Measurements from ENCODE around the gene TEDC1.
A peak's percentile ranks its signal among the peaks of the same experiment; 100 is the strongest.
"Not testable (repeated sequence)": the region's sequence is repeated elsewhere in the genome, so short reads cannot be mapped to it uniquely, and the experiment has no call there.

The TEDC1 gene

DNA sequence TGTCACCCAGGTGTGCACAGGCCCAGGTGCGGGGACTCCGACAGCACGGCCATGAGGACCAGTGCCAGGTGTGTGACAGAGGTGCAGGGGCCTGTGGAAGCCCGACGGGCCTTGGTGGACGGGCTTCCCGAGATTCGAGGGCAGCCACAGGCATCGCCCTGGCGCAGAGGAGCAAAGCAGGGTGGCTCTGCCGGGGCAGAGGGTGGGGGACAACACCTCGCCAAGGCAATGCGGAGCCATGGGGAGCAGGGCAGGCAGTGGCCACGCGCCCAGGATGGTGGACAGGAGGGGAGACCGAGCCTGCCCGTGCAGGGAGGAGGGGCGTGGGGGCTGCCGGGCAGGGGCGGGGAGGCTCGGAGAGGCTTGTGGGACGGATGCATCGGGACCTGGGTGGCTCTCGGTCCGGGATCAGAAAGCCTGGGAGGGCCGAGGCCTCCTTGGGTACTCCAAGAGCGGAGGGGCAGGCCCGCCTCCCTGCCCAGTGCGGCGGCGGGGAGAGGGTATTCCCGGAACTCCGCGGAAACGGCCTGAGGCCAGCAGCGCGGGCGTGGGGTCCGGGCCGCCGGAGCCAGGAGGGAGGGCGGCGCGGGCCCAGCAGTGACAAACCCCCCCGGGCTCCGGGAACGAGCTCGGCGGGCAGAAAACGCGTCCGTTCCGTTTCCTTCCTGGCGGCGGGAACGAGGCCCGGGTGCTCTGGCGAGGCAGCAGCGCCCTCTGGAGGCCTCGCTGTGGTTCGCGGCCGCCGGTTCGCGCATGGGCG lies 37.0 kb downstream of the TEDC1 start:
- peak; percentile 87 for DNase-seq

DNA sequence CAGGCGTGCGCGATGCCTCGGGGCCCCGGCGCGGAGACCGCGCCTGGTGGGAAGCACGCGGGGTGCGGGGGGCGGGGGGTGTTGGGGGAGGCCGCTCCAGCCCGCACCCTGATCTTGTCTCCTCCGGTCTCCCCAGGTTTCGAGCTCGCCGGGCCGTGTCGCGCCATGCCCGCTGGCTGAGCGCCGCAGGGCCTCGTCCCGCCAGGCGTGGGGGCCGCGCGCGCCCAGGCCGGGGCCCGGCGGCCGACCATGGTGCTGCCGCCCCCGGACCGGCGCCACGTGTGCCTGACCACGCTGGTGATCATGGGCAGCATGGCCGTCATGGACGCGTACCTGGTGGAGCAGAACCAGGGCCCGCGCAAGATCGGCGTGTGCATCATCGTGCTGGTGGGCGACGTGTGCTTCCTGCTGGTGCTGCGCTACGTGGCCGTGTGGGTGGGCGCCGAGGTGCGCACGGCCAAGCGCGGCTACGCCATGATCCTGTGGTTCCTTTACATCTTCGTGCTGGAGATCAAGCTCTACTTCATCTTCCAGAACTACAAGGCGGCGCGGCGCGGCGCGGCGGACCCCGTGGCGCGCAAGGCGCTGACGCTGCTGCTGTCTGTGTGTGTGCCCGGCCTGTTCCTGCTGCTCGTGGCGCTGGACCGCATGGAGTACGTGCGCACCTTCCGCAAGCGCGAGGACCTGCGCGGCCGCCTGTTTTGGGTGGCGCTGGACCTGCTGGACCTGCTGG lies 37.7 kb downstream of the TEDC1 start:
- DNase-seq: no peak

DNA sequence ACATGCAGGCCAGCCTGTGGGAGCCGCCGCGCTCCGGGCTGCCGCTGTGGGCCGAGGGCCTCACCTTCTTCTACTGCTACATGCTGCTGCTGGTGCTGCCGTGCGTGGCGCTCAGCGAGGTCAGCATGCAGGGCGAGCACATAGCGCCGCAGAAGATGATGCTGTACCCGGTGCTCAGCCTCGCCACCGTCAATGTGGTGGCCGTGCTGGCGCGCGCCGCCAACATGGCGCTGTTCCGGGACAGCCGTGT lies 38.2 kb downstream of the TEDC1 start:
- no peak for DNase-seq

DNA sequence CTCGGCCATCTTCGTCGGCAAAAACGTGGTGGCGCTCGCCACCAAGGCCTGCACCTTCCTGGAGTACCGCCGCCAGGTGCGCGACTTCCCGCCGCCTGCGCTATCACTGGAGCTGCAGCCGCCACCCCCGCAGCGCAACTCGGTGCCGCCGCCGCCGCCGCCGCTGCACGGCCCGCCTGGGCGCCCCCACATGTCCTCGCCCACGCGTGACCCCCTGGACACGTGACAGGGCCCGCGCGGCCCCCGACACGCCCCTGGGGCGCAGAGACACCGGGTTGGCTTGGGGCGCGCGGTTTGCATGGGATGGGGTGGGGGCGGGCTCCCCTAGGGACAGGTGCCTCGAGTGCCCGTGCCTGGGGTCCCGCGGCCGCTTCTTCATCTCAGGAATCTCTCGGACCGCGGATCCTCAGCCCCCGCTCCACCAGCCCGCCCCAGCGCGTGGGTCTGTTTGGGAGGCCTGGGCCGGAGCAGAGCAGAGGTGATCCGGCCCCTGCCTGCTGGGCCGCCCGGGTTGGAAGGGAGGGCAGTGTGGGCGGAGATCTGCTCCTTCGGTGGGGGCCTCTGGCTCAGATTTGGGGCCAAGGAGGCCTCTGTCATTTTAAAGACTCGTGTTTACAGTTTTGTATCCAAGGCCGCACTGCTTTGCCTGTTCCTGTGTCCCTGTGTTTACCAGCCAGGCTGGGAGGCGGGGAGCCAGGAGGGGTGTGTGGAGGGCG lies 38.7 kb downstream of the TEDC1 start:
- no peak for DNase-seq

DNA sequence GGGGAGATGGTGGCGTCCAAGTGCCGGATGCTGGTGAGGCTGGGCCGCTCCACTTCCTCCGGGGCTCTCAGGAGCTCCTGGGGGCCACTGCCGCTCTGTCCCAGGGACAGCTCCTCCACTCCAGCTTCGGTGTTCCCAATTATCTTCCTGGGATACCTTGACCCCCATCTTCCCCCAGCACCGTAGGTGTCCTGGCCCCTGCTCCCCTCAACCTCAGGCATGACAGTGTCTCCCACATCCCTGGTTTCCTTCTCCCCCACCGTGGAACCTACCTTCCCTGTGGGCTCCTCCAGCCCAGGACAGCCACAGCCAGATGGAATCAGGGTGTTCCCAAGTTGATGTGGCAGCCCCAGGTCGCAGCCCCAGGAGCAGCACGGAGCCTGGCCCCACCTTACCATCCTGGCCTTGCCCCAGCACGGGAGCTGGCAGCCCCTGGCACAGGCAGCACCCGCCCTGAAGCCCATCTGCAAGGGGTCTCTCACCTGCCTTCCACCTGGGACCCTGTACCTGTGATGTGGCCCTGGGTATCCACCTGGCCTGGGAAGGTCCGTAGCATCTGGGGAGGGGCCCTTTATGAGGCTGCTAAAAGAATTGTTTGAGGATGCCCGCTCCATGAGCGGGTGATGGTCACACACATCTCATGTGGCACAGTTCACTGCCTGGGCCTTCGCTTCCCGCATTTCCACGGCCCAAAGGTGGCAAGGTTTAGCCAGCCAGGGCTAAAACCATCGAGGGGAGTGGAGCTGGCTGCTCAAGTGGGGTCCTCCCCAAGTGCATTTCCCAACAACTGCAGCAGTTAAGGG lies 39.4 kb downstream of the TEDC1 start:
- no peak for DNase-seq

DNA sequence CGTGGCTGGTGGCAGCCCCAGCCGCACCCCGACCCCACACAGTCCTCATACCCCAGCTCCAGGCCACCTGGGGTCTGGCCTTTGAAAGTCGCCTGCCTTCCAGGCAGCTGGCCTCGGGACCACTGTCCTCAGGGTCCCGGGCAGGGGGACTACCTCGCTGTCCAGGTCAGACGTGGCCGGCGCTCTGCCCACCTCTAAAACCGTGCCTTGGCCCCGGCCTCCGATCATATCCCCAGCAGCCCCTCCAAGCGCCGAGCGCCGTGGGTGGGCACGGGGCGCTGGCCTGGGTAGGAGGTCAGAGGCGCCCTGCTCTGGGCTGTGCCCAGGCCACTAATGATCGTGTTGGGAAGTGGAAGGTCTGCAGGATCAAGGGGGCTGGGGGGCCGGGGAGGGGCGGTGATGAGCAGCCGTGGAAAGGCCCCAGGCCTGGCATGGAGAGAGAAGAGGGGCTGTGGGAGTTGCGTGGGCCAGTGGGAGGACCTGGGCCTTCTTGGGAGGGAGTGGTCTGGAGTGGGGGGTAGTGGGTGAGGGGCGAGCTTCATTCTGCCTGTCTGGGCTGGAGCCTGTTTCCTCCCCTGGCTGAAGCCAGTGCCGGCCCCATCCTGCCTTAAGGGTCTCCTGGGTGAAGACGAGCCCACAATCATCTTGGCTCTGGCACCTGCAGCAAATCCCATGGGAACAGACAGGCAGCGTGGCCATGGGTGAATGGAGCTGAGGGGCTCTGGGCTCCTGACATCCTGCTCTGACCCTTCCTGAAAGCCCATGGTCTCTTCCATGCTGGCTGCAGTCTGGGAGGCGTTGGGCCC lies 40.2 kb downstream of the TEDC1 start:
- no peak for DNase-seq

DNA sequence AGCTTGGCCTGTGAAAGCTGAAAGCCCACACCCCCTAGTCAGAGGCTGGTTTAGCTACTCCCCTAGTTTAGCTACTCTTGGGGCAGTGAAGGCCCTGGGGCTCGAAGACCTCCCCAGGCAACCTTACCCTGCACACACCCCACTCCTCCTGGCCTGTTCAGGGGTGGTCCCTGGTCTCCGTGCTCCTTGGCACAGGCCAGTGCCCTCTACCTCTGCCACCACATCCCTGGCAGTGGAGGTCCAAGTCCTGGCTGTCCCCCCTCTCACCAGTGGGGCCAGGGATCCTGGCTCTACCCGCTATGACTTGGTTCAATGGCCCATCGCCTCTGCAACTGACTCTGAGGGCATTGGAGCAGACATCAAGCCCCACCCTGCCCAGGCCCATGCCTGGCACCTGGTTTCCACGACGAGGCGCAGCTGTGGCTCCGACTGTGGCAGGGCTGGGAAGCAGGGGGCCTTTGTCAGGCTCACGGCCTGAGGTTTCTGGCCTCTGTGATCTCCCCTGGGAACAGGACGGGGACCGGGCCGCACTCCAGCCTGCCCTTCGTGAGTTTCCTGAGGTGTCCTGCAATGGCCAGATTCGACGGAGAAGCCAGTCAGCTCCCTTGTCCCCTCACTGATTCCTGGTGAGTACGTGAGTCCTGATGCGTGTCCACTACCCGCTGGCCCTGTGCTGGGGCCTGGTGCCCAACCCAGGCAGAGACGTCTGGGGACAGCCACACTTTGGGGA lies 41.0 kb downstream of the TEDC1 start:
- DNase-seq: no peak

DNA sequence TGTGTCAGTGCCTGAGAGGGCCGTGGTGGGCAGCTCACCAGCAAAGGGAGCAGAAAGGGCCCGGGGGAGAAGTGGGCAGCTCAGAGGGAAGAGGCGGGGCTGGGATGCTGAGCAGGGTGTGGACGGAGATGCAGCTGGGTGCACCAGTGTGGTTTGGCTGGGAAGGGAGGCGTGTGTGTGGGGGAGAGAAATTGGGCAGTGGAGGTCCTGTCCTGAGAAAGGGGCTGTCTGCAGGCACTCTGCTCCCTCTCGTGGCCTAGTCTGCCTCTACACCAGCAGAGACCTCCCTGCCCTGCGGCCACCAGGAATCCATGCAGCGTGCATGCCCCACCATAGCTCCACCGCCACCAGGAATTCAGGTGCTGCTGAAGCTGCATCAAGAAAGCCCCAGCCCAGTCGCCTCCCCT lies 41.7 kb downstream of the TEDC1 start:
- peak; percentile 15 for DNase-seq

DNA sequence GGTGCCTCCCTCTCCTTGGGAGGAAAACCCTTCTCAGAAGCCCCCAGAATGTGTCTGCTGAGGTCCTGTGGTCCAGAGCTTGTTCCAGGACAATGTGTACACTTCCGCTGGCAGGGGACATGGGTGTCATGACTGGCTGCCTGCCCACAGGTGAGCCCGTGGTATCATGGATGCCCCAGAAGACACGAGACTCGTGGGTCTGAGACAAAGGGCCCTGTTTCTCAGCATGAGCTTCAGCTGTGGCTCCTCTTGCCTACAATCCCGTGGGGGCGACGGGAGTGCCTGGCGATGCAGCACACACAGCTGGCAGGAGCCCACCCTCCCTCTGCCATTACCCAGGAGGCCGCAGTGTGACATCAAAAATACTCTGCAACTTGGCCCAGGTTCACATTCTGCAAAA lies 42.3 kb downstream of the TEDC1 start:
- no peak for DNase-seq

DNA sequence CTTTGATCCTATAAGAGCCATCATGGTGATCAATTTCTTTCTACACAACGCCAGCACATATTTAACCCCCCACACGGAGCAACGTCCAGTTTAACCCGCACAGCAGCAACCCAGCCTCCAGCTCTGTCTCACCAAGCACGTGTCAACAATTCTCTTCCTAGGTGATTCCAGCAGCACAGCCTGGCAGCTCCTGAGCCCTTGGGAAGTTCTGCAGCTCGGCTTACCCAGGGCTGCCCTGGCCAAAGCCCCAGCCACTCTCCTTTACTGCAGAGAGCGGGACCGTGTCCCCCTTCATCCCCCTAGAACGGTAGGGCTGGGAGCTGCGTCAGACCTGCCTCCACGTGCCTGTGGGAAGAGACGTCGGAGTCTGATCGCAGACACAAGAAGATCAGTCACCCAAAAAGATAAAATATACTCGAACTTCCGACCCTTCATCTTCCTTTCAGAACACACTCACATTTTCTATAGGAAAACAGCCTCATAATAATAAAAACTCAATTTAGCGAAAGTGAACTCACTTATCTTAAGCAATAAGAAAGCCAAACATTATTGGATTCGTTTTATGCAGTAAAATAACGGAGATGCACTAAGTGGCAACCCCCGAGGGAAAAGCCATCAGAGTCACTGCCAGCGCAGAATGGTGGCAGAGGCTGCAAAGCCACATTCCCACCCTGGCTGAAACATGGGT lies 42.9 kb downstream of the TEDC1 start:
- DNase-seq: no peak

DNA sequence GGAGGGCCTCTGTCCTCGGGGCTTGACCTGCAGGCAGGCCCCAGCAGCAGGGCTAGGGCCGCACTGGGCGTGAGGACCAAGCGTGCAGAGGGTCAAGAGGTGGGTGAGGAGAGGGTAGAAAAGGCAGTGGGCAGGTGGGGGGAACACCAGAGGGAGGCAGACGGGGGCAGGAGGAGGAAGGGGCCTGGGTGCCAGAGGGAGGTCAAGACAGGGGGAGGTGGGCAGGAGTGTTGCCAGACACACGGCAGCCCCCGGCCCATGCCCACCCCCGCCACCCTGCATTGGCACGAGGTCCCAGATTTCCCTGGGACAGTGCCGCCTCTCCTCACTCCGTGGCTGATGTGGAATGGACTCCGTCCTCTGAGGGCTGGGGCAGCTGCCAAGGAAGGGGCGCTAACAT lies 43.5 kb downstream of the TEDC1 start:
- DNase-seq: no peak

DNA sequence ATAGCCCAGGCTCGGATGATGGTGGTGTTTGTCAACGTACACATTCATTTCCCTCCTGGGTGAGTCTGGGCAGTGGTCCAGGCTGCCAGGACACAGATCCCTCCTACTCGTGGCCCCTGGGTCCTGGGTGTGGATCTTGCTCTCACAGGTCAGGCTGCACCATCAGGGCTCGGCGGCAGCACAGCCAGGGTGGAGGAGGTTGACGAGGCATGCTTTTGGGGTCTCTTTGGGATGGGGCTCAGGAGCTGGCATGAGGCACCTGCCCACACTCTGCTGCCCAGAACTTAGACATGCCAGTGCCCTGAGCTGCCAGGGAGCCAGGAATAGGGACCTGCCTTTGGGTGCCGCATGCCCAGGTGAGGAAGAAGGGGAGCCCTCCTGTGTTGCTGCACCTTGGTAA lies 45.0 kb downstream of the TEDC1 start:
- DNase-seq: peak; percentile 16

DNA sequence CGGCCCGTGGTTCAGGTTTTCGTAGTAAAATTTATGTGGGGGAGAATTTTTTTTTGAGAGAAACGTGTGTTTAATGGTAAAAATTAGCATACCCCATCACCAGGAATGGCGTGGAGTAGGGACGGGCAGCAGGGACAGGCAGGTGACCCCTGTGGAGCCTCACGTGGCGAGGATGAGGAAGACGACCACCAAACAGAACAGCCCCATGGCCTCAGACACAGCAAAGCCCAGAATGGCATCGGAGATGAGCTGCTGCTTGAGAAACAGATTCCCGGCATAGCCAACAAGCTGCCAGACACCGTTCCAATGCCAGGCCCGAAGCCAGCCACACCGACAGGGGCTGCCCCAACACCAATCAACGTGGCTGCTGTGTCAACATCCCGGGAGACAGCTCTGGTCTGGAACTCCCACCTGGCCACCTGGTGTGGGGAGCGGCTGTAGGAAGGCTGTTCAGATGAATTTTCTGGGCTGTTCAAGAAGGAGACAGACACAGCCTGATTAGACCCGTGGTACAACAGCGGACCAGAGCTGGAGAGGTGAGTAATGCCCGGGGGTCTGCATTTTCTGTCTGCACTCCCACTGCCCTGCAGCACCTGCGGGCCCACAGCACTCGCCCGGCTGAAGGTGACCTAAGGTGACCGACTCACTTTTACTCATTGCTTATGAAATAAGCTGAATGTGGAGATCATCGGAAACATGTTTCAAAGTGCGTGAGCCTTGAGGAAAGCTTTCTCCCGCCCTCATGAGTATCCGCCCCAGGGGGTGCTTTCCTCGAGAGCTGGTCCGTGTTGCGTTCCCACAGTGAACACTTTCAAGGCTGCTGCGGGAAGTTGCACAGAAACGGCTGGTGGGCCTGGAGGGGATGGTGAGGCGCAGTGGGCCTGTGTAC lies 45.9 kb downstream of the TEDC1 start:
- DNase-seq: peak; percentile 72

DNA sequence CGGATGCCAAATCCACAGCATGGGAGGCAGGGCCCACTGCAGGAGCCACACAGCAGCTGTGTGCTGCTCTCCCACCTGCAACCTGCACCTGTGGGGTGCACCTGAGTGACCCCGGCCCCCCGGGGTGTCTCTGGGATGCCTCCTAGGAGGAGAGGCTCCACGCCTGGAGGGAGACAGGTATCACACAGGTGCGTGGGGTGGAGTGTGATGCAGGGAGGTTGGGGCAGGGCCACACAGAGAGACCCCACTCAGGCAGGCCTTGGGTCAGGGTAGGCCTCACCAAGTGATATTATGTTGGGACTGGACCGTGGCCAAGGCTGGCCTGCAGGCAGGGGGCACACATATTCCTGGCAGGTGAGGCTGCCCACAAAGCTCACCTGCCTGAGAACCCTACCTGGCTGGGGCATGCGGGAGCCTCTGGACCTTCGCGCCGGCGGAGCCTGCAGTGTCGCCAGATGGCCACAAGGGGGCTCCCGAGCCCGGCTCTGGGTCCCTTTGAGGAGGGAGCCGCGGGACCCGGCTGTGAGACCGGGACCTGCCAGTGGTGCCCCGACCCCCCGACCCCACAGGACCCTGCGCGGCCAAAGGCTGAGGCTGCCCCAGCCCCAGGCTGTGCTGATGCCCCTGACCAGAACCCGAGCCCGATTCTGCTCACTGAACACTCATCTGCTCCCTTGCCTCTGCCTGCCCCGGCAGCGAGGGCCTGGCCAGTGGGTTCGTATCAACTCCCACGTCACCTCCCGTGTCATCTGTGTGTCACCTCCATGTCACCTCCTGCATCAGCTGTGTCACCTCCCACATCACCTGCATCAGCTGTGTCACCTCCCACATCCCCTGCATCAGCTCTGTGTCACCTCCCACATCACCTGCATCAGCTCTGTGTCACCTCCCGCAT lies 46.8 kb downstream of the TEDC1 start:
- DNase-seq: peak; percentile 65

DNA sequence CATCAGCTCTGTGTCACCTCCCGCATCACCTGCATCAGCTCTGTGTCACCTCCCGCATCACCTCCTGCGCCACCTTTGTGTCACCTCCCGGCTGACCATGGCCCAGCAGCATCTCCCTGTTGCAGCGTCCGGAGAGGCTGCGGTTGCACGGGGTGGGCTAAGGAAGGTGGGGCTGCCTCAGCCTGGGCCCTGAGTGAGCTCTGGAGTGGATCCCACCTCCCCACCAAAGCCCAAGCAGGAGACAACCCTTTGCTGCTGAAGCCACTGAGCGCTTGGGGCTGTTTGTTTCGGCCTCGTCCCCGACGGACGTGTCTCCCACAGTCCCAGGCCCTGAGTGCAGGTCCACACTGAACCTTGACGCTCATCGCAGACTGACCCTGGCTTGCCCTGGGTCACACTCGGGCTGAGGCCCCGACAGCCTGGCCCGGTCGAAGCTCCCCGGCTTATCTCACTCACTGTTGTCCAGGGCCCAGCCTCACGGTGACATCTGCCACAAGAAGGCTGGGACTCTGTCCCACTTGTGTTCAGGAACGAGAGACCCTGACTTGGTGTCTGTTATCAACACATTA lies 47.5 kb downstream of the TEDC1 start:
- DNase-seq: no peak

DNA sequence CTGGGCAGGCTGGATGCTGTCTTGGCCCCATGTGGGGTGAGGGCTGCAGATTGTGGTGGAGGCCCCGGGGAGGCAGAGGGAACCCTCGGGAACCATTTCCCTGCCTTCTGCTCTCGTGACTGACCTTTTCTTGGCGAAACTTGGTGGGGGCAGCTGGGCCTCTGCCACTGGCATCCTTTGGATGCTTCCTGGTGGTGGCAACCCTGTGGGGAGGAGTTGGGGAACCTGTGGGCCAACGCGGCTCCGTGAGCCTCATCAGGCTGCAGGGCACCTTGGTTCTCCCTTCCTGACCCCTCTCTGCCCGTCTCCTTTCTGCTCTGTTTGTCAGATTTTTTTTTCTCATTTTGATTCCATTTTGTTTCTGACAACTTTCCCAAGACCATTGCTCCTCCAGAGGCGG lies 49.8 kb downstream of the TEDC1 start:
- DNase-seq: no peak

DNA sequence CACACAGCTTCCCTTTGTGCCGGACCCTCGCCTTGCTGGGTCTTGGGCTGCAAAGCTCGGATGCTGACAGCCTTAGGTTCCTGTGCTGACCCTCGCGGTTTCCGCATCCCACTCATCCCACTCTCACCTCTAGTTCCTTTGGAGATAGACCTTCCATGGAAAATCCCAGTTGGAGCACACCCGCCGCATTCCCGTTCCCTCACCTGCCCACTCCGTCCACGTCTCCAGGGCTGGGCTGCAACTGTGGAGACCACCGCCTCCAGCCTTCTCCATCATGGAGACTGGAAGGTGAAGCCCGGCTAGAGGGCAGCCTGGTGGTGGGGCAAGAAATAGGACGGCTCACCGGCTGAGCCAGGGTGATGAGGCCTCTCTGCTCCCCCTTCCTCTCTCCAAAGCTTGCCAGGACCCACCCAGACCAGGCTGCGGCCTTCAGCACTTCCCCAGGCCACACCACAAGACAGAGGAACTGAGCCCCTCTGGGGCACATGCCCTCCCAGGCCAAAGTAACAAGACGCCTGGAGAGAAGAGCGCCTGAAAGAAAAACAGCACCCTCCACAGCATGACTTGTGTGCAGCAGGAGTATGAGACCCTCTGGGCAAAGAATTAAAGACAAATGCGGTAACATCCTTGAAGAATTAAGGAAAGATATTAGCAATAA lies 50.3 kb downstream of the TEDC1 start:
- no peak for DNase-seq

DNA sequence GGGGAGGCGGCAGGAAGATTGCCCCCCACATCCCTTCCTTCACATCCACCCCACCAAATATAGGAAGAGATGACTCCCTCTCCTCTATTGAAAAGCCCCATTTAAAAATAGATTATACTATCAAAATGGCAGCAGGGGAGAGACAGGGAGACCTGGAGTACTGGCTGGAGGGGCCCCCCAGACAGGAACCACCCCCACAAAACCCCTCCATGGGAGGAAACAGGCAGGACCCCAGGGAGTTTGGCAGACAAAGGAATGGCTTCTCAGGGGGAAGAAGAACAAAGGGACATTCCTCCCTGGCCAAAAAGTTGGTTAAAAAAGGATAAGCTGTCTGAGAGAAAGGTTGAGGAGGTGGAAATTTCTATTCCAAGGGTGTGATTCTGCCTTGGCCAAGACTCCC lies 54.6 kb downstream of the TEDC1 start:
- DNase-seq: not testable (repeated sequence)
